Testis (tissue), 2 donors: Measurements from ENCODE around the gene ELMO3.

ENCODE experiments used
- POLR2A ChIP-seq: fragments of 450-650 bp; IDR thresholded peaks from one replicate; pipeline ENCODE4 v1.6.1; 2017; ENCODE audit warnings: antibody characterized with exemption, mild to moderate bottlenecking, moderate library complexity
- TF ChIP-seq, protein P1 (sequence below), 3 experiments: fragments of 450-650 bp in 2 of 3; fragments of 200-600 bp in 1 of 3; sonication (generic) in 1 of 3; IDR thresholded peaks; one replicate each; pipeline ENCODE4 v1.5.1; 2016 to 2019; ENCODE audit warnings: antibody characterized with exemption in 3 of 3, mild to moderate bottlenecking in 2 of 3, moderate library complexity in 1 of 3

GRCh38 chr16:67163164-67163998 lies 35.5 kb upstream of the ELMO3 start:
- TF ChIP-seq, protein P1, sequence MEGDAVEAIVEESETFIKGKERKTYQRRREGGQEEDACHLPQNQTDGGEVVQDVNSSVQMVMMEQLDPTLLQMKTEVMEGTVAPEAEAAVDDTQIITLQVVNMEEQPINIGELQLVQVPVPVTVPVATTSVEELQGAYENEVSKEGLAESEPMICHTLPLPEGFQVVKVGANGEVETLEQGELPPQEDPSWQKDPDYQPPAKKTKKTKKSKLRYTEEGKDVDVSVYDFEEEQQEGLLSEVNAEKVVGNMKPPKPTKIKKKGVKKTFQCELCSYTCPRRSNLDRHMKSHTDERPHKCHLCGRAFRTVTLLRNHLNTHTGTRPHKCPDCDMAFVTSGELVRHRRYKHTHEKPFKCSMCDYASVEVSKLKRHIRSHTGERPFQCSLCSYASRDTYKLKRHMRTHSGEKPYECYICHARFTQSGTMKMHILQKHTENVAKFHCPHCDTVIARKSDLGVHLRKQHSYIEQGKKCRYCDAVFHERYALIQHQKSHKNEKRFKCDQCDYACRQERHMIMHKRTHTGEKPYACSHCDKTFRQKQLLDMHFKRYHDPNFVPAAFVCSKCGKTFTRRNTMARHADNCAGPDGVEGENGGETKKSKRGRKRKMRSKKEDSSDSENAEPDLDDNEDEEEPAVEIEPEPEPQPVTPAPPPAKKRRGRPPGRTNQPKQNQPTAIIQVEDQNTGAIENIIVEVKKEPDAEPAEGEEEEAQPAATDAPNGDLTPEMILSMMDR (IDR thresholded peaks at IDR 0.05) = no peak
- no peak for TF ChIP-seq POLR2A
